ENCODE measurements around the gene TIFAB.

TIFAB gene

DNA sequence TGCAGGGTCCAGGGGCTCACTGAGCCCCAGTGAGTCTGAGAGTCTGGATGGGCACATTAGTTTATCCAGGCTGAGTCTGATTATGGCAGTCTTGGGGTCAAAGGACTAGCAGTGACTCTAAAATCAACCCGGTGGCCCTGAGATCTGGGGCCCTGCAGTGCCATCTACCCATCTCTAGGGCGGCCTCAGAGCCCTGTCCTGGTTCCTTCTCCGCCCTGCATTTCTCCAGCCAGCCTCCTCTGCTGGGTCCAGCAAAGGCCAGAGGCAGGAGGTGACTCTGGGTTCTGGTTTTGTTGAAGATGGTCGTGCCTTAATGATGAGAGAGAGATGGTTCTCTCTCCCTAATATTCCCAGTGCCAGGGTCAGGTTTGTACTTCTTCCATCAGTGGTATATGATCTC is 20.0 kb downstream of the TIFAB start:
- TF ChIP-seq MZF1 (tag by site-specific recombination; IDR thresholded peaks at IDR 0.05; ENCODE audit: borderline replicate concordance): no peak
- TF ChIP-seq, protein P1, sequence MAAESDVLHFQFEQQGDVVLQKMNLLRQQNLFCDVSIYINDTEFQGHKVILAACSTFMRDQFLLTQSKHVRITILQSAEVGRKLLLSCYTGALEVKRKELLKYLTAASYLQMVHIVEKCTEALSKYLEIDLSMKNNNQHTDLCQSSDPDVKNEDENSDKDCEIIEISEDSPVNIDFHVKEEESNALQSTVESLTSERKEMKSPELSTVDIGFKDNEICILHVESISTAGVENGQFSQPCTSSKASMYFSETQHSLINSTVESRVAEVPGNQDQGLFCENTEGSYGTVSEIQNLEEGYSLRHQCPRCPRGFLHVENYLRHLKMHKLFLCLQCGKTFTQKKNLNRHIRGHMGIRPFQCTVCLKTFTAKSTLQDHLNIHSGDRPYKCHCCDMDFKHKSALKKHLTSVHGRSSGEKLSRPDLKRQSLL (tag by site-specific recombination; IDR thresholded peaks at IDR 0.05): no peak
- no peak for TF ChIP-seq ZNF530 (tag by site-specific recombination; IDR thresholded peaks at IDR 0.05; ENCODE audit: low read depth)
- no peak for TF ChIP-seq ZNF138 (tag by site-specific recombination; IDR thresholded peaks at IDR 0.05; ENCODE audit: borderline replicate concordance)
- TF ChIP-seq GLI4 (tag by site-specific recombination; IDR thresholded peaks at IDR 0.05): no peak
- Histone ChIP-seq H3K4me1 (ENCODE audit: control insufficient read depth, insufficient read depth, low read length) (no peaks in the 10 kb centered on the region), H3K27ac (ENCODE audit: extremely low read depth, low read depth, low read length) (no peak overlapping the region), H3K9me3 (ENCODE audit: control insufficient read depth, insufficient read depth, low read depth, low read length) (no peaks in the 10 kb centered on the region), H3K4me3 (ENCODE audit: low read depth, low read length) (no peak overlapping the region), H3K36me3 (ENCODE audit: control insufficient read depth in 2 of 2, insufficient read depth in 1 of 2, low read length in 2 of 2) (no peaks in the 10 kb centered on the region)
- ChIA-PET POLR2A (no interaction called here), CTCF (interaction anchor here (0.6 kb wide), 2 partner anchors 448 to 1120 kb away, joined by 3 to 7 read pairs; no protein-coding TSS in a partner anchor)

- H3K9me3 ChIP-seq (ENCODE audit: control insufficient read depth, insufficient read depth, low read depth, low read length): no peaks in the 10 kb centered on the region
- TF ChIP-seq, protein P2, sequence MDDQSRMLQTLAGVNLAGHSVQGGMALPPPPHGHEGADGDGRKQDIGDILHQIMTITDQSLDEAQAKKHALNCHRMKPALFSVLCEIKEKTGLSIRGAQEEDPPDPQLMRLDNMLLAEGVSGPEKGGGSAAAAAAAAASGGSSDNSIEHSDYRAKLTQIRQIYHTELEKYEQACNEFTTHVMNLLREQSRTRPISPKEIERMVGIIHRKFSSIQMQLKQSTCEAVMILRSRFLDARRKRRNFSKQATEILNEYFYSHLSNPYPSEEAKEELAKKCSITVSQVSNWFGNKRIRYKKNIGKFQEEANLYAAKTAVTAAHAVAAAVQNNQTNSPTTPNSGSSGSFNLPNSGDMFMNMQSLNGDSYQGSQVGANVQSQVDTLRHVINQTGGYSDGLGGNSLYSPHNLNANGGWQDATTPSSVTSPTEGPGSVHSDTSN (CRISPR knock-in tag; IDR thresholded peaks at IDR 0.05): no peak
- no peak for TF ChIP-seq ZNF324 (tag by site-specific recombination; IDR thresholded peaks at IDR 0.05)
- TF ChIP-seq ZNF76 (tag by site-specific recombination; IDR thresholded peaks at IDR 0.05; ENCODE audit: borderline replicate concordance, low read depth): no peak
- TF ChIP-seq, protein P3, sequence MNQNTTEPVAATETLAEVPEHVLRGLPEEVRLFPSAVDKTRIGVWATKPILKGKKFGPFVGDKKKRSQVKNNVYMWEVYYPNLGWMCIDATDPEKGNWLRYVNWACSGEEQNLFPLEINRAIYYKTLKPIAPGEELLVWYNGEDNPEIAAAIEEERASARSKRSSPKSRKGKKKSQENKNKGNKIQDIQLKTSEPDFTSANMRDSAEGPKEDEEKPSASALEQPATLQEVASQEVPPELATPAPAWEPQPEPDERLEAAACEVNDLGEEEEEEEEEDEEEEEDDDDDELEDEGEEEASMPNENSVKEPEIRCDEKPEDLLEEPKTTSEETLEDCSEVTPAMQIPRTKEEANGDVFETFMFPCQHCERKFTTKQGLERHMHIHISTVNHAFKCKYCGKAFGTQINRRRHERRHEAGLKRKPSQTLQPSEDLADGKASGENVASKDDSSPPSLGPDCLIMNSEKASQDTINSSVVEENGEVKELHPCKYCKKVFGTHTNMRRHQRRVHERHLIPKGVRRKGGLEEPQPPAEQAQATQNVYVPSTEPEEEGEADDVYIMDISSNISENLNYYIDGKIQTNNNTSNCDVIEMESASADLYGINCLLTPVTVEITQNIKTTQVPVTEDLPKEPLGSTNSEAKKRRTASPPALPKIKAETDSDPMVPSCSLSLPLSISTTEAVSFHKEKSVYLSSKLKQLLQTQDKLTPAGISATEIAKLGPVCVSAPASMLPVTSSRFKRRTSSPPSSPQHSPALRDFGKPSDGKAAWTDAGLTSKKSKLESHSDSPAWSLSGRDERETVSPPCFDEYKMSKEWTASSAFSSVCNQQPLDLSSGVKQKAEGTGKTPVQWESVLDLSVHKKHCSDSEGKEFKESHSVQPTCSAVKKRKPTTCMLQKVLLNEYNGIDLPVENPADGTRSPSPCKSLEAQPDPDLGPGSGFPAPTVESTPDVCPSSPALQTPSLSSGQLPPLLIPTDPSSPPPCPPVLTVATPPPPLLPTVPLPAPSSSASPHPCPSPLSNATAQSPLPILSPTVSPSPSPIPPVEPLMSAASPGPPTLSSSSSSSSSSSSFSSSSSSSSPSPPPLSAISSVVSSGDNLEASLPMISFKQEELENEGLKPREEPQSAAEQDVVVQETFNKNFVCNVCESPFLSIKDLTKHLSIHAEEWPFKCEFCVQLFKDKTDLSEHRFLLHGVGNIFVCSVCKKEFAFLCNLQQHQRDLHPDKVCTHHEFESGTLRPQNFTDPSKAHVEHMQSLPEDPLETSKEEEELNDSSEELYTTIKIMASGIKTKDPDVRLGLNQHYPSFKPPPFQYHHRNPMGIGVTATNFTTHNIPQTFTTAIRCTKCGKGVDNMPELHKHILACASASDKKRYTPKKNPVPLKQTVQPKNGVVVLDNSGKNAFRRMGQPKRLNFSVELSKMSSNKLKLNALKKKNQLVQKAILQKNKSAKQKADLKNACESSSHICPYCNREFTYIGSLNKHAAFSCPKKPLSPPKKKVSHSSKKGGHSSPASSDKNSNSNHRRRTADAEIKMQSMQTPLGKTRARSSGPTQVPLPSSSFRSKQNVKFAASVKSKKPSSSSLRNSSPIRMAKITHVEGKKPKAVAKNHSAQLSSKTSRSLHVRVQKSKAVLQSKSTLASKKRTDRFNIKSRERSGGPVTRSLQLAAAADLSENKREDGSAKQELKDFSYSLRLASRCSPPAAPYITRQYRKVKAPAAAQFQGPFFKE (tag by site-specific recombination; IDR thresholded peaks at IDR 0.05; ENCODE audit: borderline replicate concordance): no peak
- TF ChIP-seq ZIC2 (tag by site-specific recombination; IDR thresholded peaks at IDR 0.05): no peak
- TF ChIP-seq ZBTB49 (tag by site-specific recombination; IDR thresholded peaks at IDR 0.05; ENCODE audit: low read depth): no peak
- TF ChIP-seq, protein P4, sequence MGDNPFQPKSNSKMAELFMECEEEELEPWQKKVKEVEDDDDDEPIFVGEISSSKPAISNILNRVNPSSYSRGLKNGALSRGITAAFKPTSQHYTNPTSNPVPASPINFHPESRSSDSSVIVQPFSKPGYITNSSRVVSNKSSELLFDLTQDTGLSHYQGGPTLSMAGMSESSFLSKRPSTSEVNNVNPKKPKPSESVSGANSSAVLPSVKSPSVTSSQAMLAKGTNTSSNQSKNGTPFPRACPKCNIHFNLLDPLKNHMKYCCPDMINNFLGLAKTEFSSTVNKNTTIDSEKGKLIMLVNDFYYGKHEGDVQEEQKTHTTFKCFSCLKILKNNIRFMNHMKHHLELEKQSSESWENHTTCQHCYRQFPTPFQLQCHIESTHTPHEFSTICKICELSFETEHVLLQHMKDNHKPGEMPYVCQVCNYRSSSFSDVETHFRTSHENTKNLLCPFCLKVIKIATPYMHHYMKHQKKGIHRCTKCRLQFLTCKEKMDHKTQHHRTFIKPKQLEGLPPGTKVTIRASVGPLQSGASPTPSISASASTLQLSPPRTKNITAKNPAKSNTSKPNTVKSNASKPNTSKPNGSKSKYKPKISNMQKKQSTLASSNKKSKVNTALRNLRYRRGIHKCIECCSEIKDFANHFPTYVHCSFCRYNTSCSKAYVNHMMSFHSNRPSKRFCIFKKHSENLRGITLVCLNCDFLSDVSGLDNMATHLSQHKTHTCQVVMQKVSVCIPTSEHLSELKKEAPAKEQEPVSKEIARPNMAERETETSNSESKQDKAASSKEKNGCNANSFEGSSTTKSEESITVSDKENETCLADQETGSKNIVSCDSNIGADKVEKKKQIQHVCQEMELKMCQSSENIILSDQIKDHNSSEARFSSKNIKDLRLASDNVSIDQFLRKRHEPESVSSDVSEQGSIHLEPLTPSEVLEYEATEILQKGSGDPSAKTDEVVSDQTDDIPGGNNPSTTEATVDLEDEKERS (tag by site-specific recombination; IDR thresholded peaks at IDR 0.05): no peak
- no peak for TF ChIP-seq ZNF501 (tag by site-specific recombination; IDR thresholded peaks at IDR 0.05)
- TF ChIP-seq, protein P5, sequence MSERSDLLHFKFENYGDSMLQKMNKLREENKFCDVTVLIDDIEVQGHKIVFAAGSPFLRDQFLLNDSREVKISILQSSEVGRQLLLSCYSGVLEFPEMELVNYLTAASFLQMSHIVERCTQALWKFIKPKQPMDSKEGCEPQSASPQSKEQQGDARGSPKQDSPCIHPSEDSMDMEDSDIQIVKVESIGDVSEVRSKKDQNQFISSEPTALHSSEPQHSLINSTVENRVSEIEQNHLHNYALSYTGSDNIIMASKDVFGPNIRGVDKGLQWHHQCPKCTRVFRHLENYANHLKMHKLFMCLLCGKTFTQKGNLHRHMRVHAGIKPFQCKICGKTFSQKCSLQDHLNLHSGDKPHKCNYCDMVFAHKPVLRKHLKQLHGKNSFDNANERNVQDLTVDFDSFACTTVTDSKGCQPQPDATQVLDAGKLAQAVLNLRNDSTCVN (tag by site-specific recombination; optimal IDR thresholded peaks at IDR 0.05): no peak
- no peak for TF ChIP-seq SP7 (tag by site-specific recombination; IDR thresholded peaks at IDR 0.05)
- no peak for TF ChIP-seq ZNF626 (tag by site-specific recombination; IDR thresholded peaks at IDR 0.05)
- no peak for TF ChIP-seq ZNF449 (tag by site-specific recombination; IDR thresholded peaks at IDR 0.05)
- no peak for TF ChIP-seq ZNF677 (tag by site-specific recombination; IDR thresholded peaks at IDR 0.05)
Measured at GRCh38 chr5:135430135-135430437, 22.1 kb downstream of the TIFAB start.

More at GRCh38 chr5:135430135-135430437, 22.1 kb downstream of the TIFAB start:
- Histone ChIP-seq H3K4me1 (ENCODE audit: control insufficient read depth, insufficient read depth, low read length) (no peaks in the 10 kb centered on the region), H3K4me3 (ENCODE audit: low read depth, low read length) (no peak overlapping the region), H3K27ac (ENCODE audit: extremely low read depth, low read depth, low read length) (no peak overlapping the region), H3K36me3 (ENCODE audit: control insufficient read depth in 2 of 2, insufficient read depth in 1 of 2, low read length in 2 of 2) (no peaks in the 10 kb centered on the region)
- POLR2A ChIA-PET: no interaction called here
- CTCF ChIA-PET: no interaction called here
